ENCODE data around the gene ZNF37A.
"Not testable (repeated sequence)": the region's sequence is repeated elsewhere in the genome, so short reads cannot be mapped to it uniquely, and the experiment has no call there.

ZNF37A gene

GRCh38 chr10:38094158-38094926 is at the start of gene ZNF37A:
ZNF37A (plus strand) TSS chr10:38094337; CDS start chr10:38096618, 2,281 bp downstream.
- DNase-seq (ENCODE audit: low read depth in 2 of 2) = peak; percentile 85 to 87

- no peak for DNase-seq (ENCODE audit: low read depth in 2 of 2)
Observed at GRCh38 chr10:38045129-38045528, 49.0 kb upstream of the ZNF37A start.

GRCh38 chr10:38047666-38048065 is 46.5 kb upstream of the ZNF37A start:
- DNase-seq (ENCODE audit: low read depth in 2 of 2) = no peak

GRCh38 chr10:38050212-38050611 is 43.9 kb upstream of the ZNF37A start:
- DNase-seq (ENCODE audit: low read depth in 2 of 2) = no peak

- DNase-seq (ENCODE audit: low read depth in 2 of 2) = peak; percentile 38 to 50
Observed at GRCh38 chr10:38054361-38054797, 39.8 kb upstream of the ZNF37A start.

- not testable (repeated sequence) for DNase-seq (ENCODE audit: low read depth in 2 of 2)
Observed at GRCh38 chr10:38055274-38055894, 38.8 kb upstream of the ZNF37A start.

- DNase-seq (ENCODE audit: low read depth in 2 of 2) = not testable (repeated sequence)
Observed at GRCh38 chr10:38069663-38070062, 24.5 kb upstream of the ZNF37A start.

GRCh38 chr10:38070501-38070900 is 23.6 kb upstream of the ZNF37A start:
- DNase-seq (ENCODE audit: low read depth in 2 of 2) = no peak

GRCh38 chr10:38072552-38072951 is 21.6 kb upstream of the ZNF37A start:
- DNase-seq (ENCODE audit: low read depth in 2 of 2) = no peak

GRCh38 chr10:38076687-38077086 is 17.4 kb upstream of the ZNF37A start:
- DNase-seq (ENCODE audit: low read depth in 2 of 2) = no peak

GRCh38 chr10:38093318-38093717 is 819 bp upstream of the ZNF37A start:
- not testable (repeated sequence) for DNase-seq (ENCODE audit: low read depth in 2 of 2)

- DNase-seq (ENCODE audit: low read depth in 2 of 2) = no peak
Observed at GRCh38 chr10:38093816-38094157, 350 bp upstream of the ZNF37A start.

GRCh38 chr10:38094927-38095574 is 914 bp downstream of the ZNF37A start:
- no peak for DNase-seq (ENCODE audit: low read depth in 2 of 2)

GRCh38 chr10:38102880-38103279 is 8.7 kb downstream of the ZNF37A start:
- no peak for DNase-seq (ENCODE audit: low read depth in 2 of 2)

GRCh38 chr10:38103756-38104155 is 9.6 kb downstream of the ZNF37A start:
- DNase-seq (ENCODE audit: low read depth in 2 of 2) = no peak

GRCh38 chr10:38112159-38112558 is 18.0 kb downstream of the ZNF37A start:
- DNase-seq (ENCODE audit: low read depth in 2 of 2) = no peak

GRCh38 chr10:38118072-38118807 is 24.1 kb downstream of the ZNF37A start:
- DNase-seq (ENCODE audit: low read depth in 2 of 2) = no peak

- no peak for DNase-seq (ENCODE audit: low read depth in 2 of 2)
Observed at GRCh38 chr10:38119038-38119437, 24.9 kb downstream of the ZNF37A start.

GRCh38 chr10:38127812-38128211 is 33.7 kb downstream of the ZNF37A start:
- DNase-seq (ENCODE audit: low read depth in 2 of 2) = no peak

GRCh38 chr10:38143587-38143986 is 49.5 kb downstream of the ZNF37A start:
- no peak for DNase-seq (ENCODE audit: low read depth in 2 of 2)

GRCh38 chr10:38146579-38147333 is 52.6 kb downstream of the ZNF37A start:
- no peak for DNase-seq (ENCODE audit: low read depth in 2 of 2)

All from fibroblast of skin of left biceps (primary cell).